ENCODE measurements around the gene PRMT1.

The PRMT1 gene

GRCh38 chr19:49688531-49689132, 11.6 kb downstream of the PRMT1 start:
- no peak for DNase-seq (ENCODE audit: low spot score)

- no peak for DNase-seq (ENCODE audit: low spot score)
These were observed 12.3 kb downstream of the PRMT1 start, which contains the start of gene ADM5 for GRCh38 chr19:49689133-49690078. Gene ADM5 (plus strand): TSS chr19:49689594. CDS start chr19:49689838, 244 bp downstream.

- DNase-seq (ENCODE audit: low spot score), result no peak
These were observed 13.1 kb downstream of the PRMT1 start for GRCh38 chr19:49690079-49690655.

- peak; percentile 92 for DNase-seq (ENCODE audit: low spot score)
These were observed 13.7 kb downstream of the PRMT1 start, which contains the start of gene CPT1C for GRCh38 chr19:49690656-49691242. Gene CPT1C (plus strand): TSS chr19:49691116. CDS start chr19:49692253, 1,137 bp downstream.

GRCh38 chr19:49691243-49692146, 14.4 kb downstream of the PRMT1 start:
- DNase-seq (ENCODE audit: low spot score), result peak; percentile 87

- DNase-seq (ENCODE audit: low spot score), result no peak
These were observed 15.1 kb downstream of the PRMT1 start for GRCh38 chr19:49692147-49692506.

GRCh38 chr19:49696115-49696514, 19.0 kb downstream of the PRMT1 start:
- no peak for DNase-seq (ENCODE audit: low spot score)

- DNase-seq (ENCODE audit: low spot score), result no peak
These were observed 19.8 kb downstream of the PRMT1 start for GRCh38 chr19:49696865-49697264.

GRCh38 chr19:49699364-49699763, 22.3 kb downstream of the PRMT1 start:
- DNase-seq (ENCODE audit: low spot score), result no peak

- no peak for DNase-seq (ENCODE audit: low spot score)
These were observed 23.5 kb downstream of the PRMT1 start for GRCh38 chr19:49700563-49700962.

GRCh38 chr19:49701271-49701786, 24.3 kb downstream of the PRMT1 start:
- no peak for DNase-seq (ENCODE audit: low spot score)

GRCh38 chr19:49704888-49705642, 28.0 kb downstream of the PRMT1 start:
- no peak for DNase-seq (ENCODE audit: low spot score)

- DNase-seq (ENCODE audit: low spot score), result no peak
These were observed 28.8 kb downstream of the PRMT1 start for GRCh38 chr19:49705919-49706318.

- no peak for DNase-seq (ENCODE audit: low spot score)
These were observed 33.4 kb downstream of the PRMT1 start for GRCh38 chr19:49710372-49710951.

- no peak for DNase-seq (ENCODE audit: low spot score)
These were observed 35.4 kb downstream of the PRMT1 start for GRCh38 chr19:49712397-49712859.

GRCh38 chr19:49713236-49713845, 36.3 kb downstream of the PRMT1 start:
- DNase-seq (ENCODE audit: low spot score), result no peak

GRCh38 chr19:49716154-49716553, 39.1 kb downstream of the PRMT1 start:
- DNase-seq (ENCODE audit: low spot score), result no peak

GRCh38 chr19:49718511-49718910, 41.4 kb downstream of the PRMT1 start:
- no peak for DNase-seq (ENCODE audit: low spot score)

GRCh38 chr19:49718991-49719390, 41.9 kb downstream of the PRMT1 start:
- DNase-seq (ENCODE audit: low spot score), result no peak

Measured in putamen (tissue), 1 donor.